H9 (cell line): Measurements from ENCODE around the gene AMDHD2. TPM values are rescaled to one million over a fixed set of nuclear protein-coding genes. Genes with fewer than 3 reads are reported as not detected.

Source experiments
- DNase-seq: peaks from one replicate; pipeline ENCODE4 v3.0.0-alpha.2; 2017
- H2AFZ ChIP-seq: one replicate; pipeline ENCODE4 v1.6.1; 2013; ENCODE audit warnings: mild to moderate bottlenecking, low read length, control low read depth, moderate library complexity
- H2AK5ac ChIP-seq: 2 replicates; pipeline ENCODE4 v1.6.1; 2013; ENCODE audit warnings: low read length, control low read depth, mixed read lengths; ENCODE audit not compliant: insufficient read length
- H2BK120ac ChIP-seq: one replicate; pipeline ENCODE4 v1.6.1; 2013; ENCODE audit warnings: low read depth, mild to moderate bottlenecking, low read length, control low read depth, inconsistent platforms; ENCODE audit not compliant: poor library complexity, severe bottlenecking
- H2BK12ac ChIP-seq: 2 replicates; pipeline ENCODE4 v1.6.1; 2013; ENCODE audit warnings: low read length, control low read depth, mixed read lengths, low read depth; ENCODE audit not compliant: insufficient read length
- H2BK15ac ChIP-seq: 2 replicates; pipeline ENCODE4 v1.6.1; 2013; ENCODE audit warnings: low read depth, low read length, control low read depth
- H2BK20ac ChIP-seq: one replicate; pipeline ENCODE4 v1.6.1; 2013; ENCODE audit warnings: low read depth, mild to moderate bottlenecking, low read length, control low read depth, inconsistent platforms; ENCODE audit not compliant: poor library complexity, severe bottlenecking
- H2BK5ac ChIP-seq: 2 replicates; pipeline ENCODE4 v1.6.1; 2013; ENCODE audit warnings: low read length, control low read depth, mixed read lengths; ENCODE audit not compliant: insufficient read length
- H3K14ac ChIP-seq: 2 replicates; pipeline ENCODE4 v1.6.1; 2013; ENCODE audit warnings: low read length, control low read depth; ENCODE audit not compliant: insufficient read depth
- H3K18ac ChIP-seq: 2 replicates; pipeline ENCODE4 v1.6.1; 2013; ENCODE audit warnings: low read depth, mild to moderate bottlenecking, mixed read lengths, low read length, control low read depth; ENCODE audit not compliant: insufficient read length
- H3K23ac ChIP-seq: 2 replicates; pipeline ENCODE4 v1.6.1; 2013; ENCODE audit warnings: low read length, control low read depth, mixed read lengths, low read depth; ENCODE audit not compliant: insufficient read length
- H3K23me2 ChIP-seq: 2 replicates; pipeline ENCODE4 v1.6.1; 2013; ENCODE audit warnings: low read depth, mild to moderate bottlenecking, mixed read lengths, low read length, control low read depth; ENCODE audit not compliant: insufficient read length, poor library complexity, severe bottlenecking
- H3K27ac ChIP-seq: 2 replicates; pipeline ENCODE4 v1.5.1; 2013; ENCODE audit warnings: low read length, control low read depth, mixed read lengths, low read depth; ENCODE audit not compliant: insufficient read length
- H3K27me3 ChIP-seq: 2 replicates; pipeline ENCODE4 v1.6.1; 2013; ENCODE audit warnings: low read length, control low read depth, inconsistent platforms; ENCODE audit not compliant: insufficient read depth
- H3K4ac ChIP-seq: 2 replicates; pipeline ENCODE4 v1.6.1; 2013; ENCODE audit warnings: low read depth, mild to moderate bottlenecking, control low read depth, inconsistent platforms, low read length, moderate library complexity
- H3K4me1 ChIP-seq: 2 replicates; pipeline ENCODE4 v1.6.1; 2013; ENCODE audit warnings: low read length, control low read depth, inconsistent platforms; ENCODE audit not compliant: insufficient read depth
- H3K4me2 ChIP-seq: 2 replicates; pipeline ENCODE4 v1.6.1; 2013; ENCODE audit warnings: low read length, control low read depth, mixed read lengths; ENCODE audit not compliant: insufficient read length, insufficient read depth
- H3K56ac ChIP-seq: 2 replicates; pipeline ENCODE4 v1.6.1; 2013; ENCODE audit warnings: low read depth, mild to moderate bottlenecking, mixed read lengths, low read length, control low read depth; ENCODE audit not compliant: insufficient read length
- H3K79me1 ChIP-seq: 2 replicates; pipeline ENCODE4 v1.6.1; 2013; ENCODE audit warnings: low read depth, mild to moderate bottlenecking, moderate library complexity, low read length, control low read depth, inconsistent platforms; ENCODE audit not compliant: insufficient read depth, poor library complexity, severe bottlenecking
- H3K79me2 ChIP-seq: 2 replicates; pipeline ENCODE4 v1.6.1; 2013; ENCODE audit warnings: low read length, control low read depth, inconsistent platforms; ENCODE audit not compliant: insufficient read depth
- H3K9ac ChIP-seq: 2 replicates; pipeline ENCODE4 v1.6.1; 2013; ENCODE audit warnings: low read length, control low read depth, mixed read lengths; ENCODE audit not compliant: insufficient read length; ENCODE audit errors: extremely low read depth
- H3K9me3 ChIP-seq: one replicate; pipeline ENCODE4 v1.6.1; 2013; ENCODE audit warnings: low read depth, low read length, inconsistent platforms; ENCODE audit not compliant: control insufficient read depth
- H3T11ph ChIP-seq: one replicate; pipeline ENCODE4 v1.6.1; 2013; ENCODE audit warnings: mild to moderate bottlenecking, low read length, control low read depth, inconsistent platforms
- H4K20me1 ChIP-seq: one replicate; pipeline ENCODE4 v1.6.1; 2013; ENCODE audit not compliant: control insufficient read depth, insufficient read length, insufficient read depth
- H4K5ac ChIP-seq: 2 replicates; pipeline ENCODE4 v1.6.1; 2013; ENCODE audit warnings: low read depth, mild to moderate bottlenecking, mixed read lengths, low read length, control low read depth; ENCODE audit not compliant: insufficient read length
- H4K8ac ChIP-seq: replicated peaks from 2 replicates; pipeline ENCODE4 v1.6.1; 2013; ENCODE audit warnings: low read length, control low read depth, mixed read lengths, low read depth; ENCODE audit not compliant: insufficient read length
- H4K91ac ChIP-seq: 2 replicates; pipeline ENCODE4 v1.6.1; 2013; ENCODE audit warnings: low read depth, mild to moderate bottlenecking, moderate library complexity, mixed read lengths, low read length, control low read depth; ENCODE audit not compliant: insufficient read length
- H3K27ac Mint-ChIP-seq, 3 experiments: 2 replicates in 2 of 3; 3 replicates in 1 of 3; pipeline ENCODE4 v1.8.0; 2020 to 2021; ENCODE audit warnings: mixed read lengths in 3 of 3, mild to moderate bottlenecking in 1 of 3, moderate library complexity in 1 of 3
- H3K27me3 Mint-ChIP-seq: 2 replicates; pipeline ENCODE4 v1.8.0; 2021; ENCODE audit warnings: low read depth, mild to moderate bottlenecking, moderate library complexity, mixed read lengths
- H3K36me3 Mint-ChIP-seq, 3 experiments: 2 replicates in 2 of 3; 3 replicates in 1 of 3; pipeline ENCODE4 v1.8.0; 2020 to 2021; ENCODE audit warnings: low read depth in 3 of 3, mixed read lengths in 3 of 3; ENCODE audit not compliant: insufficient read depth in 1 of 3
- H3K4me1 Mint-ChIP-seq, 2 experiments: 2 replicates each; pipeline ENCODE4 v1.8.0; 2020; ENCODE audit warnings: mixed read lengths in 2 of 2
- H3K4me3 Mint-ChIP-seq, 2 experiments: 2 replicates in 1 of 2; 3 replicates in 1 of 2; pipeline ENCODE4 v1.8.0; 2020 to 2021; ENCODE audit warnings: mild to moderate bottlenecking in 2 of 2, mixed read lengths in 2 of 2, moderate library complexity in 1 of 2
- H3K9me3 Mint-ChIP-seq, 2 experiments: 2 replicates in 1 of 2; 3 replicates in 1 of 2; pipeline ENCODE4 v1.8.0; 2020; ENCODE audit warnings: mild to moderate bottlenecking in 2 of 2, mixed read lengths in 2 of 2, moderate library complexity in 1 of 2
- CTCF ChIP-seq: fragments of 200-600 bp; sonication (generic); conservative IDR thresholded peaks from 3 replicates; pipeline ENCODE4 v1.8.0; 2021; ENCODE audit warnings: antibody characterized with exemption, mild to moderate bottlenecking
- WGBS: extraction: QIAGEN DNeasy Blood & Tissue Kit; methylation state at CpG from one replicate; pipeline ENCODE4 v1.1.7; 2013; ENCODE audit warnings: missing lambda C conversion rate, low lambda C conversion rate, mixed read lengths; ENCODE audit not compliant: insufficient read length; ENCODE audit errors: extremely low coverage; 5-methylcytosine and 5-hydroxymethylcytosine counted together
- total RNA-seq: library from RNA; stranded (reverse); gene quantifications from 2 replicates; pipeline ENCODE4 v1.2.1, GENCODE V29; 2021

AMDHD2 gene
- total RNA-seq, 1 experiment from 2014 or later: 61.5 TPM

DNA sequence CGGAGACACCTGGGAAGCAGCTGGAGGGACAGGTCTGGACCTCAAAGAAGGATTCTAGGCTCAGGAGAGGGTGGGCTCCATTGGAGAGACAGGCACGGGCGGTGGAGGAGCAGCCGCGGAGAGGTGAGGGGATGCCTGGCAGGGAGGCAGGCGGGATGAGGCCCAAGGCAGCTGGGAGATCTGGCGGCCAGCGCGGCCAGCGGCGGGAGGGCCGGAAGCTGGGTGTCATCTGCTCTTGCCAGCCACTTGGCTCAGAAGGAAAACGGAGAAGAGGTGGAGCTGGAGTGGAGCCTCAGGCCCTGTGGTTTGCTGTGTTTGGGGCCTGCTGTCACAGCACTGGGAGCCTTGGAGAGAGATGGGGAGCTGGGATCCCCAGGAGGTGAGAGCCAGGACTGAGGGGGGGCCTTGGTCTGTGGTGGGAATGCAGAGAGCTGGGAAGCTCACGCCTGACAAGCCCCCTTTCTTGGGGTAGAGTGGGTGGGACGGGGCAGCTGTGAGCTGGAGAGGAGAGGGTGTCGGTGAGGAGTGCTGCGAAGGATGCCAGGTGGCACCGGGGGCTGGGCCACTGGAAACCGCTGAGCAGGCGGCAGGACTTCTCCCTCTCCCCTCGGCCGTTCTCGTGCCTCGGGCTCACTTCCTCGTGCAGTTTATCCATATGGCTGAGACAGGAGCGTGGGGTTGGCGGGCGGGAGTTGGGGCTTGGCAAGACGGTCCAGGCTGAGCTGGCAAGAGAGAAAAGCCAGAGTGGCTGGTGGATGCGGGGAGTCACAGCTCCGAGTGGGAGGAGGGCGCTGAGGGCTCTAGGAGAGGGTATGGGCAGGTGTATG is 37.2 kb upstream of the AMDHD2 start:
- Histone ChIP-seq H3K79me2 (no peaks in the 10 kb centered on the region; the same call in 1 of the 2 replicates), H3K23me2 (no peaks in the 10 kb centered on the region), H3K4me2 (no peak overlapping the region), H4K20me1 (peaks cover 4% of the 10 kb centered on the region), H3K18ac (no peak overlapping the region), H3K79me1 (no peaks in the 10 kb centered on the region), H3K9ac (no peak overlapping the region), H3K56ac (no peak overlapping the region), H2BK20ac (no peak overlapping the region), H4K5ac (no peak overlapping the region), H2AK5ac (no peak overlapping the region), H4K8ac (no peak overlapping the region), H3K27ac (no peak overlapping the region), H3K4ac (no peak overlapping the region), H2BK15ac (no peak overlapping the region), H3K4me1 (no peaks in the 10 kb centered on the region), H3T11ph (no peak overlapping the region), H3K23ac (no peak overlapping the region), H3K14ac (no peak overlapping the region), H3K9me3 (no peaks in the 10 kb centered on the region), H2BK12ac (no peak overlapping the region), H3K27me3 (no peaks in the 10 kb centered on the region), H2AFZ (no peak overlapping the region), H4K91ac (no peak overlapping the region), H2BK120ac (no peak overlapping the region), H2BK5ac (no peak overlapping the region)
- no CpG with 5 or more reads among the region's 32 CpGs for WGBS
- DNase-seq: no peak
- no peak for TF ChIP-seq CTCF
- 0 out of 5 replicates have a peak overlapping the region, but pooled peaks of 1 of the 2 experiments have one; percentile 8 for H3K4me3 Mint-ChIP-seq
- H3K27me3 Mint-ChIP-seq: peaks cover under 1% of the 10 kb centered on the region; the same call in 1 of the 2 replicates
- no peaks in the 10 kb centered on the region for H3K36me3 Mint-ChIP-seq
- H3K4me1 Mint-ChIP-seq: peaks cover 11 to 15% of the 10 kb centered on the region in 2 experiments
- H3K9me3 Mint-ChIP-seq: no peaks in the 10 kb centered on the region
- no peak overlapping the region; a peak in 1 of 7 replicates for H3K27ac Mint-ChIP-seq
